Naive B cell (primary cell): ENCODE measurements around the gene HSBP1L1. TPM values are rescaled to one million over a fixed set of nuclear protein-coding genes. Genes with fewer than 3 reads are reported as not detected.
A peak's percentile ranks its signal among the peaks of the same experiment; 100 is the strongest.

ENCODE experiments used
- ATAC-seq, 2 donors: fragments of 150-1000 bp; cut with Tn5 transposase; 2 replicates each; pipeline ENCODE4 v1.10.0; 2021; ENCODE audit warnings: low read depth in 2 of 2, mild to moderate bottlenecking in 2 of 2, moderate library complexity in 2 of 2
- DNase-seq: peaks from one replicate; pipeline ENCODE4 v3.0.0; 2022
- H3K27ac Mint-ChIP-seq, 6 donors: one replicate each; pipeline ENCODE4 v1.8.0; 2020 to 2022; ENCODE audit warnings: mild to moderate bottlenecking in 6 of 6, mixed read lengths in 6 of 6, moderate library complexity in 5 of 6, inconsistent platforms in 2 of 6
- H3K27me3 Mint-ChIP-seq, 3 donors: one replicate each; pipeline ENCODE4 v1.8.0; 2021 to 2022; ENCODE audit warnings: mixed read lengths in 3 of 3, mild to moderate bottlenecking in 1 of 3
- H3K36me3 Mint-ChIP-seq, 2 donors: one replicate each; pipeline ENCODE4 v1.8.0; 2020 to 2022; ENCODE audit warnings: mixed read lengths in 2 of 2, inconsistent platforms in 1 of 2, mild to moderate bottlenecking in 1 of 2
- H3K4me1 Mint-ChIP-seq, 3 donors: one replicate each; pipeline ENCODE4 v1.8.0; 2020 to 2022; ENCODE audit warnings: mixed read lengths in 3 of 3, inconsistent platforms in 1 of 3, mild to moderate bottlenecking in 1 of 3, moderate library complexity in 1 of 3
- H3K4me3 Mint-ChIP-seq, 8 donors: one replicate each; pipeline ENCODE4 v1.8.0; 2020 to 2022; ENCODE audit warnings: mild to moderate bottlenecking in 8 of 8, mixed read lengths in 8 of 8, moderate library complexity in 8 of 8, inconsistent platforms in 2 of 8
- H3K9me3 Mint-ChIP-seq, 7 donors: one replicate each; pipeline ENCODE4 v1.8.0; 2020 to 2022; ENCODE audit warnings: mixed read lengths in 7 of 7, mild to moderate bottlenecking in 5 of 7, inconsistent platforms in 2 of 7, moderate library complexity in 1 of 7
- polyA plus RNA-seq, 6 donors: library from polyadenylated mRNA; unstranded; fragments of 300-500 nt; fragmentation: Illumina TruSeq; gene quantifications; one replicate each; pipeline ENCODE4 v1.2.3, GENCODE V29; 2021; ENCODE audit warnings: low read depth in 6 of 6

The HSBP1L1 gene
- polyA plus RNA-seq, 6 donors from 2014 or later: 1.8 to 10.5 (median 4.5) TPM

DNA sequence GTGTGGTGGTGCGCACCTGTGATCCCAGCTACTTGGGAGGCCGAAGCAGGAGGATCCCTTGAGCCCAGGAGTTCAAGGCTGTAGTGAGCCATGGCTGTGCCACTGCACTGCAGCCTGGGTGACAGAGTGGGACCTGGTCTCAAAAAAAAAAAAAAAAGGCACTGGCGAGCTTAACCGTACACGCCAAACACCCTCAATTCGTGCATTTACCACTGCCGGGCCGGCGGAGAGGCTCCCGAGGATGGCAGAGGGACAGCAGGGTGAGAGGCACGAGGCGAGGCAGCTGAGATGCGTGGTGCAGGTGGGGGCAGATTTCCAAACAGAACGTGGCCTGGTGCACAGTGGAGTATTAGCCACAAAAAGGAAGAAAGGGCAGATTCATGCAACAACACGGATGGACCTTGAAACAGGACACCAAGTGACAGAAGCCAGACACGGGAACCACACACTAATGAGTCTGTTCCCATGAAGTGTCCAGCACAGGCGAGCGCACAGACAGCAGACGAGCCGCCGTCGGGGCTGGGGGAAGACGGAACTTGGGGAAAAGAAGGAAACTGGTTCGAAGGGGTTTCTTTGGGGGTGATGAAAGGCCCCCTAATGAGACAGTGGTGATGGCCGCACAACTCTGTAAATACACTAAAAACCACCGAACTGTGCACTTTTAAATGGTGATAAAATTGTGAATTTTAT lies 40.4 kb upstream of the HSBP1L1 start:
- ATAC-seq (no peak), DNase-seq (no peak)
- H3K36me3 Mint-ChIP-seq: peaks cover 15 to 38% of the 10 kb centered on the region in 2 donors

GRCh38 chr18:79924814-79925731 lies 39.4 kb upstream of the HSBP1L1 start:
- H3K9me3 Mint-ChIP-seq: peaks cover 11 to 19% (median 13%) of the 10 kb centered on the region in 7 donors
- no peak for DNase-seq
- ATAC-seq: no peak
- peak overlapping the region in 3 of 6 donors; percentile 60 to 76 (median 69) for H3K27ac Mint-ChIP-seq
- peaks cover 7 to 33% (median 10%) of the 10 kb centered on the region in 3 donors for H3K4me1 Mint-ChIP-seq
- H3K4me3 Mint-ChIP-seq: peak overlapping the region in 1 of 8 donors; percentile 23
- no peaks in the 10 kb centered on the region for H3K27me3 Mint-ChIP-seq
- H3K36me3 Mint-ChIP-seq: peaks cover 23 to 44% of the 10 kb centered on the region in 2 donors

More for the DNA sequence above, 40.4 kb upstream of the HSBP1L1 start:
- Mint-ChIP-seq H3K9me3 (peaks cover 2 to 11% (median 5%) of the 10 kb centered on the region in 7 donors), H3K4me1 (peaks cover 7 to 31% (median 8%) of the 10 kb centered on the region in 3 donors), H3K4me3 (peak overlapping the region in 2 of 8 donors; percentile 27 to 32), H3K27me3 (no peaks in the 10 kb centered on the region), H3K27ac (peak overlapping the region in 4 of 6 donors; percentile 26 to 85 (median 62))

GRCh38 chr18:79926306-79926705 lies 38.1 kb upstream of the HSBP1L1 start:
- H3K9me3 Mint-ChIP-seq: peaks cover 12 to 27% (median 19%) of the 10 kb centered on the region in 7 donors
- no peak overlapping the region for H3K4me3 Mint-ChIP-seq
- H3K4me1 Mint-ChIP-seq: peaks cover 7 to 33% (median 10%) of the 10 kb centered on the region in 3 donors
- ATAC-seq: no peak
- no peak for DNase-seq
- peaks cover 29 to 51% of the 10 kb centered on the region in 2 donors for H3K36me3 Mint-ChIP-seq
- peak overlapping the region in 3 of 6 donors; percentile 43 to 90 (median 54) for H3K27ac Mint-ChIP-seq
- H3K27me3 Mint-ChIP-seq: no peaks in the 10 kb centered on the region

DNA sequence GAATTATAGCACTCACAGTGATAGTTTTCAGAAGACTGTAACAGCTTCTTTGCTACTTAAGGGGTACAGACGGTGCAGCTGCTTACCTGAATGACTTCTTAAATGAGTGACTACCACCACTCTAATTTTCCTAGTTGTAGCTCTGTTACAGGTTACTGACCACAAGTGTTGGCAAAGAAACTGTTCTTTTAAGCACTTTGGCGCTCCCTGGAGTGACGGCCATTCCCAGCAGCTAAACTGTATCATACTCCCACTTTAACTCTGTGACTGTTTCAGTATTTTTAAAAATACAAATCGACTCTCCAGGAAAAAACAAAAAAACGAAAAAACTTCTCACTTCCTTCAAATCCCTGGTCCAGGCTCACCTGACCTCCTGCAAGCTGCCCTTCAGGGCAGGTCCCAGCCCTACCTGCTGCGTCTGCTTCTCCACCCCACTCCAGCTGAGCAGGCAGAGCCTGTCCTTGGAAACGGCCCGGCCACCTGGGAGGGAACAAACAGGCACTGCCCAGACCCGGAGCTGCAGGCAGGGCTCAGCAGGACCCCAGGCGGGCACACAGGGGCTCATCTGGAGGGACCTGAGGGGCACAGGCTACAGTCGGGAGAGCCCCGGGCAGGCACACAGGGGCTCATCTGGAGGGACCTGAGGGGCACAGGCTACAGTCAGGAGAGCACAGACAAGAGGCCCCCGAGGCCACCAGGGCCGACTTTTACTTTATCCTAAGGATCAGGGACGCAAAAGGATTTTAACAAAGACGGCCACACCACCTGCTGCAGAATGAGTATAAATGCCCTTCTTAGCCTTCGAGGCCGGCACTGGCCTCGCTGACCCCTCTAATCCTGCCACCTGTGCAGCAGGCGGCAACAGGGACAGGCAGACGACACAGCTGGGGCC lies 37.5 kb upstream of the HSBP1L1 start:
- Mint-ChIP-seq H3K9me3 (peaks cover 12 to 31% (median 22%) of the 10 kb centered on the region in 7 donors), H3K4me3 (no peak overlapping the region), H3K27ac (peak overlapping the region in 2 of 6 donors; percentile 11 to 82)

DNA sequence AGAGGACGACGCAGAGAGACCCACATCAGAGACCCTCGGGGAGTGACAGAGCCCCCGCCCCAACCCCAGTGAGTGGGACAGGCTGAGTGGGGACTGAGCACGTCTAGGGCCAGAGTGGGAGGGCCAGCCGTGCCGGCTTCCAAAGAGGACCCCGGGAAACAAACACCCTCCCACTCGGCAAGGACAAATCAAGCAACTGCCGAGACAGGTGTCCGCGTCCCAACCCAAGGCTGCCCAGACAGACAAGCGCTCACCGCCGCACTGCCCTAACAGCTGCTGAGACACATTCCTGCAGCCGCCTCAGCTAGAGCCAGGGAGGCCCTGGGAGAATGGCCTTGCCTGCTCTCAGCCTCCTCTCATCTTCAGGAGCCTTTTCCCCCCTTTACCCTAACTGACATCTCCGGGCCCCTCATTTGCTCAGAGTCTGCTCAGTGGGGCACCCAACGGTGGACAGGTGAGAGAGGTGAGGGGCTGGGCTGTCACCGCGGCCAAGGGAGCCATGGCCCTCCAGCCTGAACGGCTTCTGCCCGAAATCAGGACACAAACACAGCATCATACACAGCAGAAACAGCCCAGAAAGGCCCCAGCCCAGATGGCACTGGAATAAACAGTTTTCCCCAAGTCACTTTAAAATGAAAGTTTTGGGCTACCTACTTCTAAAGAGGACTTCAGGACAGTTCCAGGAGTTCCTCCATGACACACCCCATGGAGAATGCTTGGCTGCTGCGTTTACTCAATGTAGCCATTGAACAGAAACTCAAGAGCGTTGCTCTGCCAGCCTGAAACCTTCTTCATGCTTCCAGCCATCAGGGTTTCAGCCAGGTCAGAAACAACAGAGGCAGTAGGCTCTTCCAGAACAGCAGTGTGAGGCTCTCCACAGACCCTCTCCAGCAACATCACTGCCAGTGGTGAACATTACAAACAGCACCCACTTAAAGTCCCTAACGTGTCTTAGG lies 36.6 kb upstream of the HSBP1L1 start:
- peaks cover 17 to 40% (median 31%) of the 10 kb centered on the region in 7 donors for H3K9me3 Mint-ChIP-seq
- no peak overlapping the region for H3K4me3 Mint-ChIP-seq
- H3K27ac Mint-ChIP-seq: peak overlapping the region in 3 of 6 donors; percentile 11 to 86 (median 82)
- no peak for ATAC-seq
- no peak for DNase-seq
- H3K4me1 Mint-ChIP-seq: peaks cover 7 to 28% (median 10%) of the 10 kb centered on the region in 3 donors
- peaks cover 42 to 54% of the 10 kb centered on the region in 2 donors for H3K36me3 Mint-ChIP-seq
- no peaks in the 10 kb centered on the region for H3K27me3 Mint-ChIP-seq

More for the DNA sequence above, 37.5 kb upstream of the HSBP1L1 start:
- Mint-ChIP-seq H3K27me3 (no peaks in the 10 kb centered on the region), H3K36me3 (peaks cover 33 to 53% of the 10 kb centered on the region in 2 donors), H3K4me1 (peaks cover 7 to 32% (median 10%) of the 10 kb centered on the region in 3 donors)
- DNase-seq: no peak
- ATAC-seq: no peak

DNA sequence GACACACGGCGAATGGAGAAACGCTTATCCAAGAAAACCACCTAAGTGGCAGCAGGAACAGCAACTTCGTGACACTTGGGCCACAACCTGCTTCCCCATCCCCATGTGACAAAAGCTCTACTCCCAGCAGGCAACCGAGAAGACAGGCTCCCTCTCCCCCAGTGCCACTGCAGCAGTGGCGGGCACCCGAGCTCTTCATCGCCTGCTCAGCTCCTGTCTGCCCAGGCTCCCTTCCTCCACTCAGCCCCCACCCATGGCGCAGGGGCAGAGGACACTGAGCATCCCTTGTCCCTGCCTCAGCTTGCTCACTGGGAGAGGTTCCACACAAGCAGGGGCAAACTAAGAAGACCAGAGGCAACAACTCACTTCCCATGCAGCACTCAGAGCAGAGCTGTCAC lies 35.9 kb upstream of the HSBP1L1 start:
- Mint-ChIP-seq H3K4me1 (peaks cover 7 to 28% (median 10%) of the 10 kb centered on the region in 3 donors), H3K9me3 (peaks cover 20 to 47% (median 38%) of the 10 kb centered on the region in 7 donors), H3K27me3 (no peaks in the 10 kb centered on the region), H3K4me3 (no peak overlapping the region), H3K36me3 (peaks cover 45 to 58% of the 10 kb centered on the region in 2 donors), H3K27ac (peak overlapping the region in 2 of 6 donors; percentile 9 to 15)
- DNase-seq (no peak), ATAC-seq (no peak)

DNA sequence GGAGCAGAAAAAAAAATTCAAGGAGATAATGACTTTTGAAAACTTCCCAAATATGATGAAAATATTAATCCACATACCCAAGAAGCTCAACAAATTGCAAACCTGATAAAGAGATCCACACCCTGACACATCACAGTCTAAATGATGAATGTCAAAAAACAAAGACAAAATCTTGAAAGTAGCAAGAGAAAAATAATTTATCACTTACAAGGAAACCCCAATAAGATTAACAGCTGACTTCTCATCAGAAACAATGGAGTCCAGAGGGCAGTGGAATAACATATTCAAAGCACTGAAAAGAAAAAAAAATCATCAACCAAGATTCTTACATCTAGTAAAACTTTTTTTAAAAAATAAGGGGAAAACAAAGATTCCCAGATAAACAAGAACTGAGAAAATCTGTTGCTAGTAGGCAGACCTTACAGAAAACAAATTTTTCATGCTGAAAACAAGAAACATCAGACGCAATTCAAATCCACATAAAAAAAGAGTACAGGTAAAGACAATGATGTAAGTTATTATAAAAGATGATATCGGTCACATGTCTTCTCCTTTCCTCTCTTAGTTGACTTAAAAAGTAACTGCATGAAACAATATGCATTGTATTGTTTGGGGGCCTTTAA lies 34.3 kb upstream of the HSBP1L1 start:
- Mint-ChIP-seq H3K36me3 (peaks cover 53 to 54% of the 10 kb centered on the region in 2 donors), H3K9me3 (peaks cover 20 to 58% (median 45%) of the 10 kb centered on the region in 7 donors), H3K27me3 (no peaks in the 10 kb centered on the region), H3K27ac (peak overlapping the region in 3 of 6 donors; percentile 50 to 90 (median 66)), H3K4me3 (no peak overlapping the region), H3K4me1 (peaks cover 10 to 19% (median 18%) of the 10 kb centered on the region in 3 donors)
- ATAC-seq (no peak), DNase-seq (no peak)

- DNase-seq: no peak
- no peaks in the 10 kb centered on the region for H3K27me3 Mint-ChIP-seq
- peaks cover 66 to 67% of the 10 kb centered on the region in 2 donors for H3K36me3 Mint-ChIP-seq
- ATAC-seq: no peak
- peaks cover 27 to 68% (median 47%) of the 10 kb centered on the region in 7 donors for H3K9me3 Mint-ChIP-seq
- peaks cover 15 to 27% (median 22%) of the 10 kb centered on the region in 3 donors for H3K4me1 Mint-ChIP-seq
- H3K27ac Mint-ChIP-seq: no peak overlapping the region
- H3K4me3 Mint-ChIP-seq: no peak overlapping the region
Observed at GRCh38 chr18:79931475-79931874, 33.0 kb upstream of the HSBP1L1 start.

GRCh38 chr18:79932907-79933306 lies 31.5 kb upstream of the HSBP1L1 start:
- Mint-ChIP-seq H3K9me3 (peaks cover 27 to 75% (median 47%) of the 10 kb centered on the region in 7 donors), H3K4me1 (peaks cover 20 to 35% (median 24%) of the 10 kb centered on the region in 3 donors), H3K27me3 (no peaks in the 10 kb centered on the region), H3K4me3 (peak overlapping the region in 2 of 8 donors; percentile 11 to 18), H3K36me3 (peaks cover 74 to 79% of the 10 kb centered on the region in 2 donors), H3K27ac (no peak overlapping the region)
- DNase-seq: no peak
- ATAC-seq: no peak

- Mint-ChIP-seq H3K36me3 (peaks cover 75 to 82% of the 10 kb centered on the region in 2 donors), H3K4me3 (no peak overlapping the region), H3K4me1 (peaks cover 19 to 34% (median 22%) of the 10 kb centered on the region in 3 donors), H3K9me3 (peaks cover 24 to 74% (median 47%) of the 10 kb centered on the region in 7 donors), H3K27me3 (no peaks in the 10 kb centered on the region), H3K27ac (peak overlapping the region in 1 of 6 donors; percentile 11)
- no peak for ATAC-seq
- no peak for DNase-seq
Observed at GRCh38 chr18:79933765-79934164, 30.7 kb upstream of the HSBP1L1 start.
